Measurements from ENCODE around the gene ENOX1.

The ENOX1 gene

GRCh38 chr13:43785650-43786471, 911 bp downstream of the ENOX1 start:
- no peak for DNase-seq (ENCODE audit: low read depth in 2 of 2)

GRCh38 chr13:43785261-43785649, 1.5 kb downstream of the ENOX1 start:
- DNase-seq (ENCODE audit: low read depth in 2 of 2): no peak

- DNase-seq (ENCODE audit: low read depth in 2 of 2): no peak
Measured at GRCh38 chr13:43784496-43784895, 2.3 kb downstream of the ENOX1 start.

- no peak for DNase-seq (ENCODE audit: low read depth in 2 of 2)
Measured at GRCh38 chr13:43783820-43784219, 3.0 kb downstream of the ENOX1 start.

GRCh38 chr13:43782686-43783085, 4.1 kb downstream of the ENOX1 start:
- no peak for DNase-seq (ENCODE audit: low read depth in 2 of 2)

- no peak for DNase-seq (ENCODE audit: low read depth in 2 of 2)
Measured at GRCh38 chr13:43780666-43781065, 6.1 kb downstream of the ENOX1 start.

- DNase-seq (ENCODE audit: low read depth in 2 of 2): no peak
Measured at GRCh38 chr13:43776501-43777079, 10.2 kb downstream of the ENOX1 start.

GRCh38 chr13:43776006-43776405, 10.8 kb downstream of the ENOX1 start:
- DNase-seq (ENCODE audit: low read depth in 2 of 2): no peak

GRCh38 chr13:43773602-43774001, 13.2 kb downstream of the ENOX1 start:
- no peak for DNase-seq (ENCODE audit: low read depth in 2 of 2)

- no peak for DNase-seq (ENCODE audit: low read depth in 2 of 2)
Measured at GRCh38 chr13:43770871-43771270, 15.9 kb downstream of the ENOX1 start.

- DNase-seq (ENCODE audit: low read depth in 2 of 2): no peak
Measured at GRCh38 chr13:43769529-43769928, 17.2 kb downstream of the ENOX1 start.

- no peak for DNase-seq (ENCODE audit: low read depth in 2 of 2)
Measured at GRCh38 chr13:43767341-43767931, 19.3 kb downstream of the ENOX1 start.

GRCh38 chr13:43766725-43767124, 20.0 kb downstream of the ENOX1 start:
- no peak for DNase-seq (ENCODE audit: low read depth in 2 of 2)

- no peak for DNase-seq (ENCODE audit: low read depth in 2 of 2)
Measured at GRCh38 chr13:43764349-43764748, 22.4 kb downstream of the ENOX1 start.

GRCh38 chr13:43763143-43763759, 23.5 kb downstream of the ENOX1 start:
- DNase-seq (ENCODE audit: low read depth in 2 of 2): no peak

- no peak for DNase-seq (ENCODE audit: low read depth in 2 of 2)
Measured at GRCh38 chr13:43761616-43762315, 25.0 kb downstream of the ENOX1 start.

- DNase-seq (ENCODE audit: low read depth in 2 of 2): no peak
Measured at GRCh38 chr13:43760257-43760656, 26.5 kb downstream of the ENOX1 start.

- DNase-seq (ENCODE audit: low read depth in 2 of 2): no peak
Measured at GRCh38 chr13:43758834-43759233, 27.9 kb downstream of the ENOX1 start.

- DNase-seq (ENCODE audit: low read depth in 2 of 2): no peak
Measured at GRCh38 chr13:43757266-43757665, 29.5 kb downstream of the ENOX1 start.

GRCh38 chr13:43755844-43756243, 30.9 kb downstream of the ENOX1 start:
- DNase-seq (ENCODE audit: low read depth in 2 of 2): no peak

- no peak for DNase-seq (ENCODE audit: low read depth in 2 of 2)
Measured at GRCh38 chr13:43751624-43752023, 35.1 kb downstream of the ENOX1 start.

GRCh38 chr13:43749503-43749902, 37.3 kb downstream of the ENOX1 start:
- DNase-seq (ENCODE audit: low read depth in 2 of 2): no peak
